LNCAP (cell line): Measurements from ENCODE around the gene BAHCC1.

Experiments used
- CTCF ChIP-seq: fragments of 450-650 bp; IDR thresholded peaks from 2 replicates; pipeline ENCODE4 v1.5.1; 2017; ENCODE audit warnings: mild to moderate bottlenecking

Gene BAHCC1

GRCh38 chr17:81400996-81401722, 5.9 kb downstream of the BAHCC1 start:
- no peak for TF ChIP-seq CTCF

GRCh38 chr17:81401723-81402529, 6.7 kb downstream of the BAHCC1 start:
- TF ChIP-seq CTCF: no peak

- no peak for TF ChIP-seq CTCF
These were observed 7.3 kb downstream of the BAHCC1 start for GRCh38 chr17:81402530-81402941.

GRCh38 chr17:81402981-81403467, 7.8 kb downstream of the BAHCC1 start:
- TF ChIP-seq CTCF: no peak

- TF ChIP-seq CTCF: no peak
These were observed 8.6 kb downstream of the BAHCC1 start for GRCh38 chr17:81403671-81404534.

- no peak for TF ChIP-seq CTCF
These were observed 9.4 kb downstream of the BAHCC1 start for GRCh38 chr17:81404558-81405165.

GRCh38 chr17:81405411-81405872, 10.2 kb downstream of the BAHCC1 start:
- no peak for TF ChIP-seq CTCF
